Measurements from ENCODE around the gene NDUFA13.

Gene NDUFA13

DNA sequence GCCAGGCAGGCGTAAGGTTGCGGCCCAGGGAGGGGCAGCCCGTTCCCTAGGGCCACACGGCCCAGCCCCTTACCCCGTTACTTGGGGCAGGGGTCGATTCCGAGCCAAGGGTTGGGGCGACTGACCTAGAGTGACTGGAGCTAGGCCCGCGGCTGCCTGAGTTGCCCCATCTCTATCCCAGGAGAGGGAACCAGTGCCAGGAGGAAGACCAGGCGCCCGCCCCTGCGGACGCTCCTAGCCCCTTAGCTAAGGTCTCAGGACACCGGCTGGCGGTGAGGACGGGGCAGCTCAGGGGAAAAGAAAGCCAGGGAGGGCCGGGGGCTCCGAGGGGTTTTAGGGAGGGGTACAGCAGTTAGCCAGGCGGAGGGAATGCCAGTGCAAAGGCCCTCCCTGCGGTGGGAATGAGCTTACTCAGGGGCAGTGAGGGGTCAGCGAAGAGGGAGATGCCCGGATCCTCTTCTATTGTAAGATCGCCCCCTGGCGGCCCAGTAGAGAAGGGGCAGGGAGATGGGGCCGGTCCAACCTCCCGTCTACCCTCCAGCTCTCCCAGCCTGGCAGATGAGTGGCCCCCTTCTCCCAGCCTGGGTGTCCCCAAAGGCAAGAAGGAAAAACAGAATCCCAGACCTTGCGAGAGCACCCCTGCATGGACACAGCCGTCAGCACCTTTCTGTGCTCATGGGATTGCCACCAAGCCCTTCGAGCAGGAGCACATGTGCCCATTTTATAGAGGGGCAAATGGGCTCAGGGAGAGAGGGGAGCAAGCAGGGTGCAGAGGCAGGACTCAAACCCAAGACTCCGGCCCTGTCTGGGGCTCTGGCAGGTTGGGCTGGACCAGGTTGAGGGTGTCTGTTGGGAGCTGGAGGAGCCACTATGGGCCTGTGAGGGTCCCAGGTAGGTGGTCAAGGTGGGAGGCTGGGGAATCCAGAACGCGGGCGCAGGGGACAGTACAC lies 38.3 kb downstream of the NDUFA13 start:
- no peak for DNase-seq (ENCODE audit: extremely low read depth, low read depth)
- TF ChIP-seq, protein P1, sequence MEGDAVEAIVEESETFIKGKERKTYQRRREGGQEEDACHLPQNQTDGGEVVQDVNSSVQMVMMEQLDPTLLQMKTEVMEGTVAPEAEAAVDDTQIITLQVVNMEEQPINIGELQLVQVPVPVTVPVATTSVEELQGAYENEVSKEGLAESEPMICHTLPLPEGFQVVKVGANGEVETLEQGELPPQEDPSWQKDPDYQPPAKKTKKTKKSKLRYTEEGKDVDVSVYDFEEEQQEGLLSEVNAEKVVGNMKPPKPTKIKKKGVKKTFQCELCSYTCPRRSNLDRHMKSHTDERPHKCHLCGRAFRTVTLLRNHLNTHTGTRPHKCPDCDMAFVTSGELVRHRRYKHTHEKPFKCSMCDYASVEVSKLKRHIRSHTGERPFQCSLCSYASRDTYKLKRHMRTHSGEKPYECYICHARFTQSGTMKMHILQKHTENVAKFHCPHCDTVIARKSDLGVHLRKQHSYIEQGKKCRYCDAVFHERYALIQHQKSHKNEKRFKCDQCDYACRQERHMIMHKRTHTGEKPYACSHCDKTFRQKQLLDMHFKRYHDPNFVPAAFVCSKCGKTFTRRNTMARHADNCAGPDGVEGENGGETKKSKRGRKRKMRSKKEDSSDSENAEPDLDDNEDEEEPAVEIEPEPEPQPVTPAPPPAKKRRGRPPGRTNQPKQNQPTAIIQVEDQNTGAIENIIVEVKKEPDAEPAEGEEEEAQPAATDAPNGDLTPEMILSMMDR (IDR thresholded peaks at IDR 0.05; ENCODE audit: low read depth, low read length, missing control alignments) = peak; percentile 81
- no peak overlapping the region for H3K4me3 ChIP-seq (replicated peaks; ENCODE audit: low read depth, low read length)

DNA sequence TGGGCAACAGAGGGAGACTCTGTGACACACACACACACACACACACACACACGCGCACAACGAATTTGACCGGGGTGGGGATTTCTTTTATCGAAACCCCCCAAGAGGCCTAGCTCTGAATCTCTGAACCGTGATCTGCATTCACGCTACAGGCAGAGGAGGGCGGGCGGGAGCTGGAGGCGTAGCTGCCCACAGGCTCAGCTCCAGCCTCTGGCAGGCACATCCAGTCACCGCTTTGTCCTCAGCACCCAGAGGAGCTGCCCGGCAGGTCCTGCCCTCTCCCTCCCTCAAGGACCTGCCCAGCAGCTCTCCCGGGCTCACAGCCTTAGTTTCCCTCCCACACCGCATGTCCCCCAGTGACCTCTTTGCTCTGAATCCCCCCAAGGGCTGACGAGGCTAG lies 42.0 kb downstream of the NDUFA13 start:
- TF ChIP-seq, protein P1 (IDR thresholded peaks at IDR 0.05; ENCODE audit: low read depth, low read length, missing control alignments) = no peak
- H3K4me3 ChIP-seq (replicated peaks; ENCODE audit: low read depth, low read length) = no peak overlapping the region
- no peak for DNase-seq (ENCODE audit: extremely low read depth, low read depth)

DNA sequence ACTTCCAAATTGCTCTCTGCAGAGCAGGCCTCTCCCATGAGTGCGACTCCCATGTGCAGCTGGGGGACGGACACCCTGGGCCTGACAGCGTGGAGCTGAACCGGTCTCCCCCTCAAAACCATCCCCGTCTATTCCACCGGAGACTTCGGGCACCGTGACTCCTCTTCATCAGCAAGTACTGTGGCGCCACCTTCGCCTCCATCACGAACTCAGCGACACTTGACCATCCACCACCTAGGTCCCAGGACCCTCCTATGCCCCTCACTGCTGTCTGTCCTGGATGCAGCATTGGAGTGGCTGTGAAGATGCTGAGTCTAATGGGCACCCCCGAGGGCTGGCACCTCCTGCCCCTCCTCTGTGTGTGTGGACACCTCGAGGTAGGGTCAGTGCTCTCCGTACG lies 42.6 kb downstream of the NDUFA13 start:
- DNase-seq (ENCODE audit: extremely low read depth, low read depth) = no peak
- TF ChIP-seq, protein P1 (IDR thresholded peaks at IDR 0.05; ENCODE audit: low read depth, low read length, missing control alignments) = no peak
- H3K4me3 ChIP-seq (replicated peaks; ENCODE audit: low read depth, low read length) = no peak overlapping the region

DNA sequence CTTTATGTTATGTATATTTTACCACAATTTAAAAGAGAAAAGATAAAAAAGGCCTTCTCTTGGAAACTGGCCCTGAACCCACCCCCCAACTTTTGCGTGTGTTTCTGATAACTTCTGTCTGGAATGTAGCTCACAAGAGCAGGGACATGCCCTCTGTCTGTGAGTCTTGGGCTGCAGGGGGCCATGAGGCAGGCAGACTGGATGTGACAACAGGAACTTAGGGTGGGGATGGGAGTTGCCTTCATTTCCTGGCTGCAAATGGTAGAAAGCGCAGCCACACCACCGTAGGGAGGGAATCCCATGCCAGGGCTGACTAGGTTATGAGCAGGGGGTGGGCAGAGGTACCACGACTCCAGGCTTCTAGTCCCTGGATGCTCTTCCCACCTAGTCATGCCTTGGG lies 43.9 kb downstream of the NDUFA13 start:
- no peak overlapping the region for H3K4me3 ChIP-seq (replicated peaks; ENCODE audit: low read depth, low read length)
- DNase-seq (ENCODE audit: extremely low read depth, low read depth) = no peak
- TF ChIP-seq, protein P1 (IDR thresholded peaks at IDR 0.05; ENCODE audit: low read depth, low read length, missing control alignments) = no peak

DNA sequence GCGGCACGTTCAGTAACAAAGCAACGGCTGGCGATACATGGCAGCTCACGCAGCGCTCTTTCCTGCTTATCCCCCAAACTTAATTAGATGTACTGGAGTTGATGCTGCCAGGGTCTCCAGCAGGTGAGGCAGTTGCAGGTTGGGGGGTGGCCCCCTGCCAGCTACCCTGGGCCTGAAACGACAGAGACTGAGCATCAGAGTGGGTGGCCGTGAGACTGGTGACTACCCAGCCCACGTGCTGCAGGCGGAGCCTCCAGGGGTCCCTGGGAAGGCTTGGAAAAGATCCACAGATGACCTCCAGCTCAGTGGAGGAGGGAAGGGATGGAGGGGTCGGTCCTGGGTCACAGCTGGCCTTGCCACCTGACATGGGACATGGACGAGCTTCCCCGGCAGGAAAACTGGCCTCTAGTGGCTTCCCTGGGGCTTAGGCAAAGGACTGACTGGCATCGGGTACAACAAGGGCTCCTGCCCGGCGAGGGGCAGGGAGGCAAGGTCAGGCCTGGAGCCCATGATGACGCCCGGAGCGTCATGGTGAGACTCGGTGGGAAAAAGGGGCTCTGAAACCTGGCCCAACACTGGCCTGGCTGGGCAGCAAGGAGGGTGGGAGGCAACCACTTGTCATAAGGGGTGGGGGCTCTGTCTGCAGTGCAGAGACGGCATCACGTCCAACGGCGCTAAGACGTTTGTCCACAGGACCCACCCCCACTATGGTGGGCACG lies 46.1 kb downstream of the NDUFA13 start:
- TF ChIP-seq, protein P1 (IDR thresholded peaks at IDR 0.05; ENCODE audit: low read depth, low read length, missing control alignments) = no peak

DNA sequence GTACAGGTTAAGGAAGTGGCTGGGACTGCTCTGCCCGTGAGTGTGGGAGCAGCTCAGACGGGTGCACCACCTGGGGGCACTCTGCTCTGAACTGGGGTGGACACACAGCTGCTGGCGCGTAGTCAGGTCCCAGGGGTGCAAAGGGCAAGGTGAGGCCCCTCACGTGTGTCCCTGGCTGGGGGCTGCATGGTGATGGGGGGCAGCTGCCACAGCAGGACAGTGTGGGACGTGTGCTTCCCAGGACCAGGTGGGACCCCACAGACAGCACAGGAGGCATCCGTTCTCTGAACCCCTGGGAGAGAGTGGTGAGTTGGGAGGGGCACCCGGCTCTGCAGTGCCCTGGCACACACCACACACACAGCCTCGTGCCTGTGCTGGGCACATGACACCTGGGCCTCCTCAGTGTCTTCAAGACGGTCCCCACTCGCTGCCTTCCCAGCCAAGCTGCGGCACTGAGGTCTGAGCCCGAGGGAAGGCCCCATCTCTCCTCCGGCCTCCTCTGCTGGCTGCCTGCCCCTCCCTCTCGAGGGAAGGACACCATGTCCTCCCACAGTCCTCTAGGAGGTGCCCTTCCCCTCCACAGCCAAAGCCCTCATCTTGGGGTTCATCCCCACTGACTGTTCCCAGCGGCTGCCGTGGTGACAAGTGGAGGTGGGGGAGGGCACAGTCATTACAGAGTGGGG lies 46.8 kb downstream of the NDUFA13 start:
- H3K4me3 ChIP-seq (replicated peaks; ENCODE audit: low read depth, low read length) = no peak overlapping the region
- TF ChIP-seq, protein P1 (IDR thresholded peaks at IDR 0.05; ENCODE audit: low read depth, low read length, missing control alignments) = no peak
- no peak for DNase-seq (ENCODE audit: extremely low read depth, low read depth)

More for the DNA sequence above, 46.1 kb downstream of the NDUFA13 start:
- no peak for DNase-seq (ENCODE audit: extremely low read depth, low read depth)
- H3K4me3 ChIP-seq (replicated peaks; ENCODE audit: low read depth, low read length) = no peak overlapping the region
